ENCODE data around the gene CYP4A22. TPM values are rescaled to one million over a fixed set of nuclear protein-coding genes. Genes with fewer than 3 reads are reported as not detected.
A peak's percentile ranks its signal among the peaks of the same experiment; 100 is the strongest.

The CYP4A22 gene
- total and polyA plus RNA-seq, 9 of the 15 experiments (the other 6 are each of a cell fraction or from before 2014, with no cell fraction given): 0.07 TPM; not detected in 8

- TF ChIP-seq STAT6 (CRISPR knock-in tag; IDR thresholded peaks at IDR 0.05): 0 out of 2 replicates have a peak, but pooled peaks have one; percentile 52
- TF ChIP-seq GABPA (tag; conservative IDR thresholded peaks at IDR 0.05; ENCODE audit: low read depth): peak; percentile 87
- peak; percentile 64 for TF ChIP-seq JUND (IDR thresholded peaks at IDR 0.05; ENCODE audit: borderline replicate concordance, low read depth, low read length)
- peak; percentile 55; the same call in 2 of the 3 replicates for TF ChIP-seq JUND (tag; IDR thresholded peaks at IDR 0.05; ENCODE audit: borderline replicate concordance, low read depth, low read length)
- no peak for TF ChIP-seq BDP1 (IDR thresholded peaks at IDR 0.05; ENCODE audit: insufficient read depth, insufficient read length)
- TF ChIP-seq TCF3 (CRISPR knock-in tag; IDR thresholded peaks at IDR 0.05): peak; percentile 55
- TF ChIP-seq NEUROD1 (IDR thresholded peaks at IDR 0.05; ENCODE audit: borderline replicate concordance, low read depth, low read length, partially characterized antibody): peak; percentile 35
- TF ChIP-seq EP400 (IDR thresholded peaks at IDR 0.05): peak; percentile 74
- no peak for TF ChIP-seq USF2 (CRISPR knock-in tag; IDR thresholded peaks at IDR 0.05)
- TF ChIP-seq CHAMP1 (IDR thresholded peaks at IDR 0.05): peak; percentile 71; the same call in 1 of the 2 replicates
- peak; percentile 80 for TF ChIP-seq TFAP4 (CRISPR knock-in tag; IDR thresholded peaks at IDR 0.05; ENCODE audit: borderline replicate concordance)
- peak; percentile 28 for TF ChIP-seq ASH1L (IDR thresholded peaks at IDR 0.05; ENCODE audit: borderline replicate concordance, low read depth, partially characterized antibody)
- peak; percentile 65; the same call in 1 of the 2 replicates for TF ChIP-seq RNF2 (IDR thresholded peaks at IDR 0.05)
- TF ChIP-seq SPI1 (IDR thresholded peaks at IDR 0.05; ENCODE audit: borderline replicate concordance, low read depth, low read length): 0 out of 2 replicates have a peak, but pooled peaks have one; percentile 44
- TF ChIP-seq POLR2AphosphoS5 (IDR thresholded peaks at IDR 0.05; ENCODE audit: control insufficient read depth, insufficient read depth, low read depth, low read length): peak; percentile 44; the same call in 1 of the 2 replicates
- peak; percentile 60 to 69 for TF ChIP-seq NRF1 (conservative IDR thresholded peaks at IDR 0.05 in 1 of 2, IDR thresholded peaks at IDR 0.05 in 1 of 2)
These were observed 42.1 kb downstream of the CYP4A22 start (continued) for GRCh38 chr1:47179017-47179987.

Measured in K562 (cell line).